ENCODE data around the gene OR51L1.

- TF ChIP-seq EZH2phosphoT487 (IDR thresholded peaks at IDR 0.05; ENCODE audit: low read depth) = no peak
- TF ChIP-seq, protein P1, sequence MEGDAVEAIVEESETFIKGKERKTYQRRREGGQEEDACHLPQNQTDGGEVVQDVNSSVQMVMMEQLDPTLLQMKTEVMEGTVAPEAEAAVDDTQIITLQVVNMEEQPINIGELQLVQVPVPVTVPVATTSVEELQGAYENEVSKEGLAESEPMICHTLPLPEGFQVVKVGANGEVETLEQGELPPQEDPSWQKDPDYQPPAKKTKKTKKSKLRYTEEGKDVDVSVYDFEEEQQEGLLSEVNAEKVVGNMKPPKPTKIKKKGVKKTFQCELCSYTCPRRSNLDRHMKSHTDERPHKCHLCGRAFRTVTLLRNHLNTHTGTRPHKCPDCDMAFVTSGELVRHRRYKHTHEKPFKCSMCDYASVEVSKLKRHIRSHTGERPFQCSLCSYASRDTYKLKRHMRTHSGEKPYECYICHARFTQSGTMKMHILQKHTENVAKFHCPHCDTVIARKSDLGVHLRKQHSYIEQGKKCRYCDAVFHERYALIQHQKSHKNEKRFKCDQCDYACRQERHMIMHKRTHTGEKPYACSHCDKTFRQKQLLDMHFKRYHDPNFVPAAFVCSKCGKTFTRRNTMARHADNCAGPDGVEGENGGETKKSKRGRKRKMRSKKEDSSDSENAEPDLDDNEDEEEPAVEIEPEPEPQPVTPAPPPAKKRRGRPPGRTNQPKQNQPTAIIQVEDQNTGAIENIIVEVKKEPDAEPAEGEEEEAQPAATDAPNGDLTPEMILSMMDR (IDR thresholded peaks at IDR 0.05; ENCODE audit: low read depth, low read length) = no peak
These were observed 52.2 kb downstream of the OR51L1 start for GRCh38 chr11:5046754-5047330.
